KMS-11 (cell line): Measurements from ENCODE around the gene AIFM1.

ENCODE experiments used
- H2AFZ ChIP-seq: fragments of 200-600 bp; sonication (generic); 2 replicates; pipeline ENCODE4 v1.6.1; 2016; ENCODE audit warnings: antibody characterized with exemption, mixed run types, low read depth
- H3K27ac ChIP-seq: fragments of 200-600 bp; sonication (generic); 2 replicates; pipeline ENCODE4 v1.6.1; 2016; ENCODE audit warnings: mild to moderate bottlenecking, mixed run types
- H3K27me3 ChIP-seq: fragments of 200-600 bp; sonication (generic); 2 replicates; pipeline ENCODE4 v1.6.1; 2017; ENCODE audit warnings: mild to moderate bottlenecking, low read depth, mixed run types, moderate library complexity; ENCODE audit not compliant: insufficient read depth
- H3K36me3 ChIP-seq: fragments of 200-600 bp; sonication (generic); 2 replicates; pipeline ENCODE4 v1.6.1; 2017; ENCODE audit warnings: mild to moderate bottlenecking, mixed run types; ENCODE audit not compliant: insufficient read depth
- H3K4me1 ChIP-seq: fragments of 200-600 bp; sonication (generic); 2 replicates; pipeline ENCODE4 v1.6.1; 2016; ENCODE audit warnings: mild to moderate bottlenecking, low read depth, mixed run types; ENCODE audit not compliant: poor library complexity, severe bottlenecking
- H3K4me2 ChIP-seq: fragments of 200-600 bp; sonication (generic); 2 replicates; pipeline ENCODE4 v1.7.0; 2016; ENCODE audit warnings: mild to moderate bottlenecking, mixed run types
- H3K4me3 ChIP-seq: fragments of 200-600 bp; sonication (generic); IDR thresholded peaks from 2 replicates; pipeline ENCODE4 v1.6.1; 2017; ENCODE audit warnings: low read depth, low read length, mixed read lengths; ENCODE audit not compliant: insufficient read depth
- H3K79me2 ChIP-seq: fragments of 200-600 bp; sonication (generic); 2 replicates; pipeline ENCODE4 v1.6.1; 2016; ENCODE audit warnings: low read depth, mixed run types; ENCODE audit not compliant: insufficient read depth
- H3K9ac ChIP-seq: fragments of 200-600 bp; sonication (generic); 2 replicates; pipeline ENCODE4 v1.6.1; 2016; ENCODE audit warnings: mild to moderate bottlenecking, mixed run types
- H4K20me1 ChIP-seq: fragments of 200-600 bp; sonication (generic); 2 replicates; pipeline ENCODE4 v1.6.1; 2016; ENCODE audit warnings: mild to moderate bottlenecking, mixed run types; ENCODE audit not compliant: insufficient read depth
- CTCF ChIP-seq: fragments of 200-600 bp; sonication (generic); conservative IDR thresholded peaks from 2 replicates; pipeline ENCODE4 v1.6.1; 2017; ENCODE audit warnings: low read depth, mild to moderate bottlenecking, antibody characterized with exemption, low read length, moderate library complexity, mixed read lengths

AIFM1 gene

DNA sequence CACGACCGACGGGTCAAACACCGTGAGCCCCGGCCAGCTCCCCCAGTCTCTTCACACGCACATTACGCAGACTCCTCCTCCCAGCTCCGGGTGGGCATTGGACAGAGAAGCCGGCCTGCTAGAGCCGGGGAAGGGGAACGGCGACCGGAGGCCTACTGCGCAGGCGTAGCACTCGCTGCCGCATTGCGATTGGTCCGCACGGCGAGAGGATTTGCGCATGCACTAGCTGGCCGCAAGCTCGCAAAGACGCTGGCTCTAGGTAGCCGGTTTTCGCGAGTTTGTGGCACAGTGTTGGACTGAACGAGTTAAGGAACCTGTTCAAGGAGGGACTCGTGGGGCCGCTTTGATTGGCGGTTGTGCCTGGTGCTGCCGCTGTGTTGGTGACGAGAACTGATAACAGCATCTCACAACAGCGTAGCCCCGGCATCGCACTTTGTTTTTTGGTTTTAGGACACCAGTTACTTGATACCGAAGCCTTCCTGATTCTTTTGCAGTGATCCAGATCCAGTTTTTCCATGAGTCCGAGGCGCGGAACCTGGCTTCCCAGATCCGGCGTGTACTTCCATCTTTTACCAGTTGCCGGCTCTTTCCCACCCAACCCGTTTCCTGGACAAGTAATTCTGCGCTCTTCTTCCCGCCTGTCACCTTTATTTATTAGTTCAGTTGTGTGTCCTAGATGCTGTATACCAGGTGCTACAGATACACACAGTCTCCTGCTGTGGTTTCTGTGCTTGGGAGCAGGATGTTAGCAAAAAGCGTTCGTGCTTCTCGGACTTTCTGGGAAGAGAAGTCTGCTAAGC is at the start of gene AIFM1:
AIFM1 (minus strand) TSS at position 139 of the 800 bp plus-strand sequence. CDS start 185 bp downstream, outside the sequence.
- peaks cover 43% of the 10 kb centered on the region for H3K79me2 ChIP-seq

DNA sequence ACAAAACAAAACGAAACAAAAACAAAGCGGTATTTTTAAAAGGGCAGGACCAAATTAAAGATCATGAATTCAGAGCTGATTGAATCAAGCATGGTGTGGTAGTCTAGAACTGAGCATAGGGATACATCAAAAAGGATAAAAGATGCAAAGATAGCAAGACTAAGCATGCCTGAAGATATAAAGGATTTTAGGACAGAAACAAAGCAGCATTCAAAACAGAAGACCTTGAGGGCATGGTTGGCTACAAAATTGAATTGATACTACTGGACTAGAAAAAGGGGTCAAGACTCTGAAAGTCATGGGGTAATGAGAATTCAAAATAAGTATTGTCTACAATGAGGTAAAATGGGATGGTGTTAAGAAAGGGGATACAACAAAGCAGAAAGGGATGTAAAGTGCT is 47.7 kb upstream of the AIFM1 start:
- no peak for TF ChIP-seq CTCF
- no peaks in the 10 kb centered on the region for H3K79me2 ChIP-seq
- no peak overlapping the region for H3K4me2 ChIP-seq
- no peak overlapping the region for H3K27ac ChIP-seq
- no peaks in the 10 kb centered on the region for H3K4me1 ChIP-seq
- H3K4me3 ChIP-seq: no peak overlapping the region
- no peaks in the 10 kb centered on the region for H3K27me3 ChIP-seq
- H2AFZ ChIP-seq: no peak overlapping the region
- no peaks in the 10 kb centered on the region for H4K20me1 ChIP-seq
- no peaks in the 10 kb centered on the region for H3K36me3 ChIP-seq
- H3K9ac ChIP-seq: no peak overlapping the region

More for the DNA sequence above, at the start of gene AIFM1:
- H3K9ac ChIP-seq: peak within 1 kb of the TSS; percentile 77
- H3K27me3 ChIP-seq: no peaks in the 10 kb centered on the region
- H4K20me1 ChIP-seq: no peaks in the 10 kb centered on the region
- no peak for TF ChIP-seq CTCF
- H3K36me3 ChIP-seq: no peaks in the 10 kb centered on the region
- H3K4me2 ChIP-seq: peak within 1 kb of the TSS; percentile 96
- H3K27ac ChIP-seq: peak within 1 kb of the TSS; percentile 90
- peak within 1 kb of the TSS; percentile 35 for H3K4me3 ChIP-seq
- peak within 1 kb of the TSS; percentile 61 for H2AFZ ChIP-seq
- peaks cover 42% of the 10 kb centered on the region for H3K4me1 ChIP-seq

GRCh38 chrX:130212371-130212770 is 46.7 kb upstream of the AIFM1 start:
- no peak for TF ChIP-seq CTCF
- H3K9ac ChIP-seq: no peak overlapping the region
- no peaks in the 10 kb centered on the region for H4K20me1 ChIP-seq

DNA sequence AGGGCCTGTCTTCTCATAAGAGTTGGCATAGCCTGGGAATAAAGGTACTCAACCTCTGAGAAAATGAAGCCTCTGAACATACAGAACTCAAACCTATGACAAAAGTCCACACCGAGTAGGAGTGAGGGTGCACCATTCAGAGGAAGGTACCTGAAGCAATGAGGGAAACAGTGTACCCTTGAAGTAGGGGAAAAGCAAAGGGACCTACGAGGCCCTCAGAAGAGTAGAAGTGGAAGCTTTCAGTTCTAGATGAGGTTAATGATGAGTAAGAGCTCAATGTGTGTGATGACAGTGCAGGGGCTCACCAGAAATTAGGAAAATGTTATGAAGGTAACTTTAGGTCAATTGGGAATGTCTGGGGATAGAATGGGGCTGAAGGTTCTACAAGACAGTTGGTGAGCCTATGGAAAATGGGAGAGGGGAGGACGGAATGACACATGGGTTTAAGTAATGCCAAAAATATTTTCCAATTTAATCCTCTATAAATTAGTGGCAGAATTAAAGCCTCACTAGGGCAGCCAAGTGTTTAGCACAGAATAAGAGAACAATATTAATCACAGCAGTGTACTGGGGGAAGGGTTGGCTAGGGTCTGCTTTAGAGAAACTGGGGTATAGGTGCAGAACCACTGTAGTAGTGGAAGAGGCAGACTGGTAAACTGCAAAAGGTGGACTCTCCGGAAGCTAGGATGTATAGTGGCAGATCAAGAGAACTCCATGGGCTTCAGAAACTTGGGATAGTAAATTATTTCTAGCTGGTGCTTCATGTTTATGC is 46.0 kb upstream of the AIFM1 start:
- Histone ChIP-seq H2AFZ (no peak overlapping the region), H3K27ac (no peak overlapping the region), H3K9ac (no peak overlapping the region), H4K20me1 (no peaks in the 10 kb centered on the region), H3K79me2 (no peaks in the 10 kb centered on the region), H3K27me3 (no peaks in the 10 kb centered on the region), H3K4me3 (no peak overlapping the region), H3K36me3 (no peaks in the 10 kb centered on the region), H3K4me2 (no peak overlapping the region), H3K4me1 (no peaks in the 10 kb centered on the region)
- TF ChIP-seq CTCF: no peak

More at GRCh38 chrX:130212371-130212770, 46.7 kb upstream of the AIFM1 start:
- Histone ChIP-seq H3K36me3 (no peaks in the 10 kb centered on the region), H3K4me2 (no peak overlapping the region), H3K4me3 (no peak overlapping the region), H3K27me3 (no peaks in the 10 kb centered on the region), H3K4me1 (no peaks in the 10 kb centered on the region), H3K79me2 (no peaks in the 10 kb centered on the region), H2AFZ (no peak overlapping the region), H3K27ac (no peak overlapping the region)
